H1 (cell line): ENCODE results near the gene RPS18. TPM values are rescaled to one million over a fixed set of nuclear protein-coding genes. Genes with fewer than 3 reads are reported as not detected.

Experiments used
- CTCF ChIA-PET: fragments of 300-600 bp; sonication (Branson Sonifier 250); formaldehyde crosslinking; loops from one replicate; lab custom pipeline; 2021; ENCODE audit not compliant: partially characterized antibody; lab: Charles Lee
- POLR2A ChIA-PET: fragments of 300-600 bp; sonication (Branson Sonifier 250); formaldehyde crosslinking; loops from one replicate; lab custom pipeline; 2021; ENCODE audit warnings: inconsistent platforms; ENCODE audit not compliant: partially characterized antibody; lab: Charles Lee
- DNase-seq, 2 experiments: peaks; one replicate each; pipeline versions ENCODE4 v3.0.0 to v3.0.0-alpha.2; 2010 to 2022; ENCODE audit warnings: low spot score in 2 of 2, low read depth in 1 of 2, mixed read lengths in 1 of 2
- FAIRE-seq: peaks from 2 replicates; lab custom pipeline; 2011; peaks lifted over from hg19 to GRCh38; lab: Jason Lieb, UNC
- H2AFZ ChIP-seq: 2 replicates; pipeline ENCODE4 v1.8.1; 2012; ENCODE audit warnings: low read length, inconsistent platforms
- H2AK5ac ChIP-seq: 2 replicates; pipeline ENCODE4 v1.6.1; 2013; ENCODE audit warnings: low read depth, low read length
- H2BK120ac ChIP-seq: replicated peaks from 2 replicates; pipeline ENCODE3; 2013; ENCODE audit warnings: low read depth, low read length, inconsistent platforms
- H2BK12ac ChIP-seq: 2 replicates; pipeline ENCODE4 v1.6.1; 2013; ENCODE audit warnings: low read depth, low read length
- H2BK15ac ChIP-seq: 2 replicates; pipeline ENCODE4 v1.6.1; 2013; ENCODE audit warnings: low read length
- H2BK20ac ChIP-seq: 2 replicates; pipeline ENCODE4 v1.6.1; 2013; ENCODE audit warnings: low read length
- H2BK5ac ChIP-seq: 2 replicates; pipeline ENCODE4 v1.6.1; 2013; ENCODE audit warnings: low read depth, low read length
- H3K14ac ChIP-seq: 2 replicates; pipeline ENCODE4 v1.6.1; 2013; ENCODE audit warnings: inconsistent platforms; ENCODE audit not compliant: insufficient read length
- H3K18ac ChIP-seq: 2 replicates; pipeline ENCODE4 v1.6.1; 2013; ENCODE audit warnings: low read length; ENCODE audit errors: extremely low read depth
- H3K23ac ChIP-seq: 2 replicates; pipeline ENCODE4 v1.6.1; 2013; ENCODE audit warnings: inconsistent platforms; ENCODE audit not compliant: insufficient read length
- H3K23me2 ChIP-seq: 2 replicates; pipeline ENCODE4 v1.6.1; 2013; ENCODE audit warnings: low read depth, low read length
- H3K27ac ChIP-seq: 2 replicates; pipeline ENCODE4 v1.6.1; 2011; ENCODE audit warnings: low read depth, low read length, inconsistent platforms
- H3K27me3 ChIP-seq, 4 experiments: replicated peaks in 1 of 4; 1 replicate in 1 of 4; 2 replicates in 3 of 4; pipeline versions ENCODE4 v1.6.1 to v1.8.1; 2011 to 2013; ENCODE audit warnings: low read length in 3 of 4, mild to moderate bottlenecking in 3 of 4, inconsistent platforms in 2 of 4, mixed read lengths in 2 of 4, moderate library complexity in 1 of 4; ENCODE audit not compliant: control insufficient read depth in 3 of 4, insufficient read depth in 3 of 4; ENCODE audit errors: extremely low read depth in 1 of 4
- H3K36me3 ChIP-seq, 4 experiments: 2 replicates each; pipeline versions ENCODE4 v1.6.1 to v1.8.1; 2011 to 2013; ENCODE audit warnings: mild to moderate bottlenecking in 4 of 4, low read length in 3 of 4, moderate library complexity in 2 of 4, control low read depth in 1 of 4, inconsistent platforms in 1 of 4; ENCODE audit not compliant: insufficient read depth in 4 of 4, control insufficient read depth in 2 of 4
- H3K4ac ChIP-seq: replicated peaks from 2 replicates; pipeline ENCODE3; 2013; ENCODE audit warnings: low read length, low read depth, mixed read lengths, inconsistent platforms; ENCODE audit not compliant: insufficient read length
- H3K4me1 ChIP-seq, 4 experiments: replicated peaks in 1 of 4; 1 replicate in 1 of 4; 2 replicates in 3 of 4; pipeline versions ENCODE4 v1.6.1 to v1.8.1; 2011 to 2013; ENCODE audit warnings: low read length in 3 of 4, inconsistent platforms in 2 of 4, mixed read lengths in 1 of 4; ENCODE audit not compliant: insufficient read depth in 4 of 4, control insufficient read depth in 3 of 4
- H3K4me2 ChIP-seq, 2 experiments: 2 replicates each; pipeline versions ENCODE4 v1.6.1 to v1.8.1; 2011 to 2013; ENCODE audit warnings: low read depth in 2 of 2, low read length in 2 of 2, control low read depth in 1 of 2, inconsistent platforms in 1 of 2, mild to moderate bottlenecking in 1 of 2; ENCODE audit not compliant: insufficient read depth in 1 of 2
- H3K4me3 ChIP-seq, 4 experiments: fragments of 200-600, 300-600 bp in 1 of 4; sonication (generic), shearing (Covaris generic), sonication (Bioruptor Twin) in 1 of 4; 2 replicates each; pipeline versions ENCODE4 v1.5.1 to v1.8.1; 2011 to 2016; ENCODE audit warnings: low read length in 4 of 4, low read depth in 3 of 4, control low read depth in 2 of 4, inconsistent platforms in 2 of 4, mild to moderate bottlenecking in 2 of 4, mixed read lengths in 1 of 4, moderate library complexity in 1 of 4; ENCODE audit not compliant: insufficient read depth in 2 of 4; ENCODE audit errors: extremely low read depth in 1 of 4
- H3K56ac ChIP-seq: replicated peaks from 2 replicates; pipeline ENCODE3; 2013; ENCODE audit warnings: low read depth, mild to moderate bottlenecking, mixed read lengths, low read length, inconsistent platforms; ENCODE audit not compliant: insufficient read length
- H3K79me1 ChIP-seq: 2 replicates; pipeline ENCODE4 v1.6.1; 2013; ENCODE audit warnings: low read depth, low read length, control low read depth
- H3K79me2 ChIP-seq, 2 experiments: 2 replicates each; pipeline versions ENCODE4 v1.6.1 to v1.8.1; 2012 to 2013; ENCODE audit warnings: low read length in 2 of 2, mild to moderate bottlenecking in 2 of 2, inconsistent platforms in 1 of 2; ENCODE audit not compliant: insufficient read depth in 2 of 2, control insufficient read depth in 1 of 2
- H3K9ac ChIP-seq, 4 experiments: replicated peaks in 1 of 4; 1 replicate in 1 of 4; 2 replicates in 3 of 4; pipeline versions ENCODE4 v1.6.1 to v1.8.1; 2011 to 2013; ENCODE audit warnings: low read depth in 3 of 4, low read length in 3 of 4, control low read depth in 2 of 4, mild to moderate bottlenecking in 2 of 4, moderate library complexity in 2 of 4, inconsistent platforms in 1 of 4; ENCODE audit errors: extremely low read depth in 1 of 4
- H3K9me3 ChIP-seq, 2 experiments: 2 replicates each; pipeline versions ENCODE4 v1.6.1 to v1.8.1; 2012 to 2013; ENCODE audit warnings: mild to moderate bottlenecking in 2 of 2, moderate library complexity in 2 of 2, control low read depth in 1 of 2, inconsistent platforms in 1 of 2, low read depth in 1 of 2, low read length in 1 of 2, mixed read lengths in 1 of 2; ENCODE audit not compliant: insufficient read depth in 2 of 2
- H4K20me1 ChIP-seq, 2 experiments: replicated peaks in 1 of 2; 2 replicates each; pipeline versions ENCODE3 to v1.8.1; 2011 to 2013; ENCODE audit warnings: inconsistent platforms in 2 of 2, low read length in 2 of 2, mild to moderate bottlenecking in 1 of 2; ENCODE audit not compliant: insufficient read depth in 2 of 2, control insufficient read depth in 1 of 2
- H4K5ac ChIP-seq: 2 replicates; pipeline ENCODE4 v1.6.1; 2013; ENCODE audit warnings: low read length, low read depth, mixed read lengths, inconsistent platforms; ENCODE audit not compliant: insufficient read length
- H4K8ac ChIP-seq: 2 replicates; pipeline ENCODE4 v1.8.0; 2013; ENCODE audit warnings: mild to moderate bottlenecking, moderate library complexity, low read length, inconsistent platforms; ENCODE audit not compliant: insufficient read depth; ENCODE audit errors: extremely low read depth
- H4K91ac ChIP-seq: replicated peaks from 2 replicates; pipeline ENCODE3; 2013; ENCODE audit warnings: low read length, mixed read lengths, inconsistent platforms; ENCODE audit not compliant: insufficient read length
- CTBP2 ChIP-seq: IDR thresholded peaks from 2 replicates; pipeline ENCODE4 v1.7.0; 2011; ENCODE audit warnings: borderline replicate concordance, mild to moderate bottlenecking, moderate library complexity, mixed read lengths, low read length; ENCODE audit not compliant: insufficient read depth, insufficient read length
- CTCF ChIP-seq, 3 experiments: IDR thresholded peaks; 1 replicate in 2 of 3; 2 replicates in 1 of 3; pipeline versions ENCODE4 v1.5.1 to v1.6.1; 2011; ENCODE audit warnings: low read length in 3 of 3, mild to moderate bottlenecking in 3 of 3, inconsistent platforms in 2 of 3, low read depth in 1 of 3, moderate library complexity in 1 of 3; ENCODE audit not compliant: insufficient read depth in 1 of 3; ENCODE audit errors: control extremely low read depth in 1 of 3
- EGR1 ChIP-seq: IDR thresholded peaks from 2 replicates; pipeline ENCODE4 v1.6.1; 2011; ENCODE audit warnings: low read depth, low read length, borderline replicate concordance
- GABPA ChIP-seq: IDR thresholded peaks from 2 replicates; pipeline ENCODE4 v1.6.1; 2011; ENCODE audit warnings: mild to moderate bottlenecking, low read length, moderate library complexity, borderline replicate concordance; ENCODE audit not compliant: insufficient read depth
- GTF2F1 ChIP-seq: IDR thresholded peaks from 2 replicates; pipeline ENCODE4 v1.6.1; 2012; ENCODE audit warnings: low read depth, low read length, improper control_type of control experiment, borderline replicate concordance
- NANOG ChIP-seq: IDR thresholded peaks from 2 replicates; pipeline ENCODE4 v1.6.1; 2011; ENCODE audit warnings: low read length, low read depth, mild to moderate bottlenecking, inconsistent platforms; ENCODE audit not compliant: insufficient read depth, poor library complexity, severe bottlenecking
- NRF1 ChIP-seq: IDR thresholded peaks from 2 replicates; pipeline ENCODE4 v1.6.1; 2011; ENCODE audit warnings: mild to moderate bottlenecking, low read depth, low read length, improper control_type of control experiment
- RBBP5 ChIP-seq: IDR thresholded peaks from 2 replicates; pipeline ENCODE4 v1.7.1; 2012; ENCODE audit warnings: low read depth, mild to moderate bottlenecking, inconsistent platforms, low read length, moderate library complexity, borderline replicate concordance
- SAP30 ChIP-seq: fragments of 300-600 bp; sonication (generic); IDR thresholded peaks from 2 replicates; pipeline ENCODE4 v1.7.1; 2012; ENCODE audit warnings: low read length, moderate library complexity, mild to moderate bottlenecking, inconsistent platforms; ENCODE audit not compliant: insufficient read depth, insufficient replicate concordance
- SP2 ChIP-seq: IDR thresholded peaks from 2 replicates; pipeline ENCODE4 v1.6.1; 2012; ENCODE audit warnings: mild to moderate bottlenecking, low read length, inconsistent platforms
- TBP ChIP-seq: IDR thresholded peaks from 2 replicates; pipeline ENCODE4 v1.6.1; 2011; ENCODE audit warnings: low read depth, low read length, improper control_type of control experiment
- WGBS, 2 experiments: shearing (Covaris generic) in 1 of 2; methylation state at CpG; one replicate each; pipeline versions ENCODE4 v1.1.6 to v1.1.7; 2013 to 2015; ENCODE audit warnings: low lambda C conversion rate in 2 of 2, mixed read lengths in 2 of 2, inconsistent platforms in 1 of 2, low coverage in 1 of 2, missing lambda C conversion rate in 1 of 2; ENCODE audit not compliant: insufficient replicate concordance in 2 of 2, insufficient coverage in 1 of 2, insufficient read length in 1 of 2; ENCODE audit errors: extremely low coverage in 1 of 2, missing lambda C conversion rate in 1 of 2; 5-methylcytosine and 5-hydroxymethylcytosine counted together
- polyA plus RNA-seq, 7 experiments: library from polyadenylated mRNA; depleted of rRNA in 3 of 7; stranded (reverse) in 5 of 7; unstranded in 2 of 7; fragments of >200 nt in 5 of 7; fragments of 200-250 nt in 2 of 7; gene quantifications; 1 replicate in 5 of 7; 2 replicates in 1 of 7; 4 replicates in 1 of 7; pipeline versions ENCODE4 v1.2.1 to v1.2.3, GENCODE V29; 2011 to 2013; ENCODE audit warnings: missing spikeins in 2 of 7, mixed read lengths in 2 of 7
- total RNA-seq: library from RNA; stranded (reverse); fragmentation: NEBNext Ultra II Directional; extraction: Animal tissue kit (Norgen Biotek cat#: 25700); gene quantifications from 2 replicates; pipeline ENCODE4 v1.2.1, GENCODE V29; 2021

The RPS18 gene
- total and polyA plus RNA-seq, 2 of the 8 experiments (the other 6 are each of a cell fraction or from before 2014, with no cell fraction given), result 2,796 to 7,099 TPM

- H3K4me3 ChIP-seq, result no peak overlapping the region
- no peaks in the 10 kb centered on the region for H3K4me1 ChIP-seq
- TF ChIP-seq GABPA (no peak), EGR1 (no peak), TBP (no peak), CTCF (IDR thresholded peaks at IDR 0.05; ENCODE audit: control extremely low read depth in 1 of 3, insufficient read depth in 1 of 3, low read depth in 1 of 3, low read length in 3 of 3) (no peak), NANOG (no peak), SAP30 (no peak), GTF2F1 (no peak), CTBP2 (no peak), NRF1 (no peak), SP2 (no peak), RBBP5 (no peak)
Observed at GRCh38 chr6:33241968-33242367, 29.9 kb upstream of the RPS18 start.

More at GRCh38 chr6:33241968-33242367, 29.9 kb upstream of the RPS18 start:
- H2BK5ac ChIP-seq, result no peak overlapping the region
- H3K27me3 ChIP-seq, result peaks cover 0 to 12% (median 2%) of the 10 kb centered on the region in 4 experiments; a peak in 4 of 7 replicates
- no peak overlapping the region for H3K27ac ChIP-seq
- H3K4me2 ChIP-seq, result no peak overlapping the region
- H2BK120ac ChIP-seq, result no peak overlapping the region
- no peaks in the 10 kb centered on the region; the same call in 1 of the 2 replicates for H3K23me2 ChIP-seq
- H2BK15ac ChIP-seq, result no peak overlapping the region
- DNase-seq (no peak), FAIRE-seq (no peak)
- WGBS, 2 experiments, result 81% methylated on average over 3 of the region's 3 CpGs; no CpG with 5 or more reads in 1 of the 2 experiments
- no peak overlapping the region for H3K4ac ChIP-seq
- H3K23ac ChIP-seq, result no peak overlapping the region
- no peak overlapping the region for H3K18ac ChIP-seq
- no peak overlapping the region for H4K91ac ChIP-seq
- H3K9me3 ChIP-seq, result no peaks in the 10 kb centered on the region
- H3K9ac ChIP-seq, result no peak overlapping the region
- H2AFZ ChIP-seq, result no peak overlapping the region
- no peak overlapping the region for H4K8ac ChIP-seq
- ChIA-PET POLR2A (no interaction called here), CTCF (no interaction called here)
- H3K14ac ChIP-seq, result no peak overlapping the region
- H3K79me1 ChIP-seq, result no peaks in the 10 kb centered on the region
- H2BK20ac ChIP-seq, result no peak overlapping the region
- H3K36me3 ChIP-seq, result no peaks in the 10 kb centered on the region
- no peak overlapping the region for H4K5ac ChIP-seq
- no peak overlapping the region for H2BK12ac ChIP-seq
- H4K20me1 ChIP-seq, result no peaks in the 10 kb centered on the region
- no peaks in the 10 kb centered on the region for H3K79me2 ChIP-seq
- no peak overlapping the region for H2AK5ac ChIP-seq
- no peak overlapping the region for H3K56ac ChIP-seq
